B cell (primary cell): Measurements from ENCODE around the gene TSFM. TPM values are rescaled to one million over a fixed set of nuclear protein-coding genes. Genes with fewer than 3 reads are reported as not detected.

Source experiments
- ATAC-seq: fragments of 200-7000 bp; cut with Tn5 transposase; one replicate; pipeline ENCODE4 v1.10.0; 2021; ENCODE audit warnings: low read depth, mild to moderate bottlenecking, moderate number of reproducible peaks, moderate library complexity
- CTCF ChIA-PET: fragments of 350-600 bp; sonication (Branson Sonifier 250); formaldehyde crosslinking; loops from one replicate; lab custom pipeline; 2021; ENCODE audit warnings: antibody characterized with exemption, inconsistent platforms; lab: Charles Lee
- POLR2A ChIA-PET: fragments of 350-600 bp; sonication (Branson Sonifier 250); formaldehyde crosslinking; loops from one replicate; lab custom pipeline; 2021; ENCODE audit warnings: antibody characterized with exemption; lab: Charles Lee
- DNase-seq: peaks from one replicate; pipeline ENCODE4 v3.0.0; 2013
- H2AFZ ChIP-seq: 2 replicates; pipeline ENCODE4 v1.6.1; 2012; ENCODE audit warnings: mild to moderate bottlenecking, low read depth, low read length; ENCODE audit not compliant: insufficient read depth, poor library complexity, severe bottlenecking
- H3K27ac ChIP-seq, 2 donors: 1 replicate in 1 of 2; 2 replicates in 1 of 2; pipeline ENCODE4 v1.5.1; 2012 to 2013; ENCODE audit warnings: low read length in 2 of 2, mild to moderate bottlenecking in 2 of 2, moderate library complexity in 1 of 2
- H3K27me3 ChIP-seq, 4 experiments: fragments of 200-600 bp in 1 of 4; sonication (generic) in 1 of 4; replicated peaks in 1 of 4; 1 replicate in 2 of 4; 2 replicates in 2 of 4; pipeline versions ENCODE4 v1.6.1 to v1.7.0; 2013 to 2016; ENCODE audit warnings: low read length in 3 of 4, mild to moderate bottlenecking in 2 of 4, mixed read lengths in 1 of 4, moderate library complexity in 1 of 4; ENCODE audit not compliant: insufficient read depth in 4 of 4, control insufficient read depth in 3 of 4; ENCODE audit errors: control extremely low read depth in 1 of 4
- H3K36me3 ChIP-seq, 2 experiments: replicated peaks in 1 of 2; 1 replicate in 1 of 2; 2 replicates in 1 of 2; pipeline versions ENCODE4 v1.6.1 to v1.7.1; 2013; ENCODE audit warnings: low read length in 1 of 2; ENCODE audit not compliant: insufficient read depth in 2 of 2, control insufficient read depth in 1 of 2; ENCODE audit errors: control extremely low read depth in 1 of 2, extremely low read depth in 1 of 2
- H3K4me1 ChIP-seq, 2 donors: fragments of 200-600 bp in 1 of 2; sonication (generic) in 1 of 2; 1 replicate in 1 of 2; 2 replicates in 1 of 2; pipeline versions ENCODE4 v1.5.1 to v1.6.1; 2013 to 2017; ENCODE audit warnings: low read length in 2 of 2; ENCODE audit not compliant: control insufficient read depth in 2 of 2, insufficient read depth in 2 of 2
- H3K4me2 ChIP-seq: replicated peaks from 2 replicates; pipeline ENCODE3; 2012; ENCODE audit warnings: mild to moderate bottlenecking, low read depth, low read length; ENCODE audit not compliant: poor library complexity, severe bottlenecking
- H3K4me3 ChIP-seq, 5 experiments: fragments of 200-600 bp in 1 of 5; sonication (generic) in 1 of 5; 1 replicate in 3 of 5; 2 replicates in 2 of 5; pipeline versions ENCODE4 v1.5.1 to v1.7.0; 2011 to 2016; ENCODE audit warnings: low read length in 4 of 5, mild to moderate bottlenecking in 4 of 5, low read depth in 2 of 5, control low read depth in 1 of 5, moderate library complexity in 1 of 5; ENCODE audit not compliant: insufficient read depth in 1 of 5; ENCODE audit errors: control extremely low read depth in 1 of 5, extremely low read depth in 1 of 5
- H3K79me2 ChIP-seq: fragments of 200-600 bp; sonication (generic); one replicate; pipeline ENCODE4 v1.6.0; 2016; ENCODE audit warnings: low read length; ENCODE audit not compliant: control insufficient read depth, insufficient read depth
- H3K9ac ChIP-seq: fragments of 200-600 bp; sonication (generic); 2 replicates; pipeline ENCODE4 v1.6.1; 2017; ENCODE audit warnings: mild to moderate bottlenecking, low read length, moderate library complexity
- H3K9me3 ChIP-seq, 3 donors: one replicate each; pipeline versions ENCODE4 v1.6.1 to v1.7.1; 2013; ENCODE audit warnings: low read length in 2 of 3; ENCODE audit not compliant: control insufficient read depth in 2 of 3, insufficient read depth in 1 of 3; ENCODE audit errors: control extremely low read depth in 1 of 3
- H4K20me1 ChIP-seq: 2 replicates; pipeline ENCODE4 v1.6.0; 2012; ENCODE audit warnings: mild to moderate bottlenecking, low read length; ENCODE audit not compliant: insufficient read depth, control insufficient read depth, poor library complexity, severe bottlenecking
- H3K27ac Mint-ChIP-seq: one replicate; pipeline ENCODE4 v1.8.0; 2021; ENCODE audit warnings: mixed read lengths
- H3K27me3 Mint-ChIP-seq: one replicate; pipeline ENCODE4 v1.8.0; 2021; ENCODE audit warnings: mixed read lengths
- H3K4me1 Mint-ChIP-seq: one replicate; pipeline ENCODE4 v1.8.0; 2021; ENCODE audit warnings: mixed read lengths
- H3K4me3 Mint-ChIP-seq: one replicate; pipeline ENCODE4 v1.8.0; 2021; ENCODE audit warnings: mixed read lengths
- H3K9me3 Mint-ChIP-seq: one replicate; pipeline ENCODE4 v1.8.0; 2022; ENCODE audit warnings: mixed read lengths; ENCODE audit not compliant: insufficient read depth
- CTCF ChIP-seq: fragments of 200-600 bp; IDR thresholded peaks from one replicate; pipeline ENCODE4 v1.8.0; 2022; ENCODE audit warnings: antibody characterized with exemption, mild to moderate bottlenecking
- EZH2 ChIP-seq: IDR thresholded peaks from 2 replicates; pipeline ENCODE4 v1.6.1; 2012; ENCODE audit warnings: borderline replicate concordance, low read depth, mild to moderate bottlenecking, moderate library complexity, low read length; ENCODE audit not compliant: insufficient read depth, poor library complexity, severe bottlenecking
- WGBS: methylation state at CpG from one replicate; pipeline ENCODE4 v1.1.5; 2013; ENCODE audit warnings: missing lambda C conversion rate; ENCODE audit not compliant: insufficient coverage; 5-methylcytosine and 5-hydroxymethylcytosine counted together
- intact Hi-C: fragments of 100-400 bp; cut with micrococcal nuclease; formaldehyde crosslinking; loops from one replicate; pipeline ENCODE4 v1.10.0; 2022
- polyA plus RNA-seq: library from polyadenylated mRNA; depleted of rRNA; stranded (reverse); fragments of >200 nt; gene quantifications from 2 replicates; pipeline ENCODE4 v1.2.3, GENCODE V29; 2012
- total RNA-seq, 2 donors: library from RNA; stranded (reverse); fragments of 120-200 nt in 1 of 2; gene quantifications; 1 replicate in 1 of 2; 2 replicates in 1 of 2; pipeline versions ENCODE4 v1.2.3 to v1.2.4, GENCODE V29; 2013 to 2022

TSFM gene
- total and polyA plus RNA-seq, 2 donors (not counting 1 experiment from before 2014, with no cell fraction given) = 5.6 to 20.9 TPM

DNA sequence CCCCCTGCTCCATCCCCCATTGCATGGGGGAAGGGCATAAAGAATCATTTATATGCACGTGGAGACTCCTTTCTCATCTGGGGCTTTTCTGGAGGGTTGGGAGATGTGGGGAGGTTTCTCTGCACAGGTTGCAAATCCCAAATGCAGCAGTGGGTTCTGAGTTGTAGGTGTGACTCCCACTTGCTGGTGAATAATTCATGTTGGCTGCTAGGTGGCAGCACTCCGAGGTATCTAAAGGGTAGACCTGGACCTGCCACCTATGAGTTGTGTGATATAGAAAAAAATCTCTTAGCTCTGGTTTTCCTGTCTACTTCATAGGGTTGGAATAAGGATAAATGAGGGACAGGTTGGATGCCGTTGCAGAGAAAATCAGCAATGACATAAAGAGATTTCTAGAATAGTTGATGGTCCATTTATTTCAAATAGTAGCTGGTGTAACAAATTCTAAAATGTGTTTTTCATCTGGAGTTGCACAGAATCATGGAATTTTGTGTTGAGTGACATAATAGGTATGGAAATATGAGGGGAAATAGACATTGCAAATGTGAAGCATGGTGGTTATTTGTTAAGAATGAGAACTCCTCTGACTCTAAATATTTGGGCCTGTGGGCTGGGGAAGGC, 23.1 kb upstream of the TSFM start:
- no peak overlapping the region for H2AFZ ChIP-seq
- DNase-seq (peak; percentile 56), ATAC-seq (no peak)
- H3K9me3 ChIP-seq = no peaks in the 10 kb centered on the region
- H3K9ac ChIP-seq = no peak overlapping the region
- TF ChIP-seq EZH2 (no peak), CTCF (peak; percentile 71)
- peaks cover 1 to 41% of the 10 kb centered on the region in 2 experiments for H3K36me3 ChIP-seq
- peaks cover 56% of the 10 kb centered on the region for H3K79me2 ChIP-seq
- H3K4me3 Mint-ChIP-seq = no peak overlapping the region
- H3K4me1 ChIP-seq = peaks cover 18 to 35% of the 10 kb centered on the region in 2 donors
- ChIA-PET CTCF (interaction anchor here (0.7 to 2.1 kb wide), 13 partner anchors 8 to 145 kb away, joined by 3 to 9 read pairs (median 5); partner anchors contain the start of genes EEF1AKMT3 and METTL1), POLR2A (interaction anchor here (0.5 to 1.6 kb wide), 2 partner anchors 13 to 15 kb away, joined by 4 to 5 read pairs; partner anchors contain the start of genes EEF1AKMT3 and METTL1)
- 50% methylated on average over 2 of the region's 3 CpGs for WGBS
- no peak overlapping the region for H3K27ac Mint-ChIP-seq
- peaks cover 7% of the 10 kb centered on the region for H3K27me3 Mint-ChIP-seq
- H3K4me1 Mint-ChIP-seq = peaks cover 40% of the 10 kb centered on the region
- no peak overlapping the region for H3K27ac ChIP-seq
- peaks cover 0 to 6% (median 2%) of the 10 kb centered on the region in 4 experiments for H3K27me3 ChIP-seq
- H3K4me2 ChIP-seq = no peak overlapping the region
- no peak overlapping the region for H3K4me3 ChIP-seq
- peaks cover 75% of the 10 kb centered on the region for H4K20me1 ChIP-seq
- intact Hi-C loops = loop anchor here (5.0 to 10.0 kb wide), 5 partner anchors 73 to 675 kb away; partner anchors contain the start of genes CTDSP2, GLI1, INHBE and MARS1
- no peaks in the 10 kb centered on the region for H3K9me3 Mint-ChIP-seq
